Tibial artery (tissue), 4 donors: ENCODE data around the gene GRAMD1B.

Experiments
- DNase-seq, 2 donors: peaks; one replicate each; pipeline ENCODE4 v3.0.0-alpha.2; 2019
- H3K27ac ChIP-seq, 2 donors: fragments of 200-600 bp; sonication (generic) in 1 of 2; 1 replicate in 1 of 2; 2 replicates in 1 of 2; pipeline ENCODE4 v1.5.1; 2018 to 2019; ENCODE audit warnings: mild to moderate bottlenecking in 1 of 2
- H3K27me3 ChIP-seq, 2 donors: fragments of 200-600 bp; sonication (generic) in 1 of 2; one replicate each; pipeline versions ENCODE4 v1.5.1 to v1.6.0; 2016 to 2019
- H3K36me3 ChIP-seq, 3 donors: fragments of 200-600 bp; sonication (generic) in 2 of 3; one replicate each; pipeline ENCODE4 v1.5.1; 2016 to 2019; ENCODE audit warnings: mild to moderate bottlenecking in 2 of 3
- H3K4me1 ChIP-seq, 4 donors: fragments of 200-600 bp; sonication (generic) in 2 of 4; 1 replicate in 3 of 4; 2 replicates in 1 of 4; pipeline ENCODE4 v1.5.1; 2016 to 2019
- H3K4me3 ChIP-seq, 2 donors: fragments of 200-600 bp; sonication (generic) in 1 of 2; 1 replicate in 1 of 2; 2 replicates in 1 of 2; pipeline ENCODE4 v1.5.1; 2018 to 2019; ENCODE audit warnings: mild to moderate bottlenecking in 2 of 2
- H3K9me3 ChIP-seq, 3 donors: fragments of 200-600 bp; sonication (generic) in 1 of 3; one replicate each; pipeline ENCODE4 v1.5.1; 2016 to 2019
- intact Hi-C: fragments of 100-400 bp; cut with DNase I; formaldehyde crosslinking; loops from one replicate; pipeline ENCODE4 v1.15.0; 2023; ENCODE audit warnings: low total_unique reads
- TF ChIP-seq, protein P1 (sequence below), 2 experiments: fragments of 200-600 bp in 1 of 2; fragments of 450-650 bp in 1 of 2; IDR thresholded peaks; one replicate each; pipeline ENCODE4 v1.5.1; 2017 to 2019; ENCODE audit warnings: antibody characterized with exemption in 2 of 2, mild to moderate bottlenecking in 1 of 2, moderate library complexity in 1 of 2

Gene GRAMD1B

DNA sequence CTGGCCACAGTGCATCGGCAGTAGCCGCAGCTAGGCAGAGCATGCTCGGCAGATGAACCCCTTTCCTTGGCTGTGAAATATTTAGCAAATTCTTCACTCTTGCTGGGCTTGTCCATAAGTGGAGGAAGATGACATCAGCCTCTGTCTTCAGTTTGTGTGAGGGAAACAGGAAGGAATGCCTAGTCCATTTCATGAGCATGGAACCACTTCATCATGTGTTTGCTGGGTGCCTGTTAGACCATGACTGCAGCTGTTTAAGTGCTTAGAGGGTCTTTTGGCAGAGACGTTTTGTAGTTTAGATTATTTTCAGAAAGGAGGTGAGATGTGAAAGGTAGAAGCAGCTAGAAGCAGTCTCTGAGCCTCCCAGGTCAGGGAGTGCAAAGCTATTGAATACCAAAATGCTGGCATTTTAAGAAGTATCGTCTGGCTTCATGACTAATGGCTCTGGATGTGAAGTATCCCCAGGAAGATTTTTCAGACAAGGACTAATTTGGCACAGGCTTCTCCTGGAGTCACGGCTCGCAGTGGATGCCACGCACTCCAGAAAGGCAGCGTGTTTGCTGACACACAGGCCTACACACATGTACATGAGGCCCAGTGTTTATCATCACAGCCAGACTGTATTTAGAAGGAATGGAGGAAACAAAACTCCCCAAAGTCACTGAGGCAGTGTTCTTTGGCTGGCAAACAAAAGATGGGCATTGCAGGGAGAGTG, 43.1 kb upstream of the GRAMD1B start:
- Histone ChIP-seq H3K36me3 (no peaks in the 10 kb centered on the region), H3K4me3 (no peak overlapping the region), H3K27ac (no peak overlapping the region), H3K4me1 (no peaks in the 10 kb centered on the region), H3K9me3 (no peaks in the 10 kb centered on the region), H3K27me3 (no peaks in the 10 kb centered on the region)
- DNase-seq = no peak
- TF ChIP-seq, protein P1, sequence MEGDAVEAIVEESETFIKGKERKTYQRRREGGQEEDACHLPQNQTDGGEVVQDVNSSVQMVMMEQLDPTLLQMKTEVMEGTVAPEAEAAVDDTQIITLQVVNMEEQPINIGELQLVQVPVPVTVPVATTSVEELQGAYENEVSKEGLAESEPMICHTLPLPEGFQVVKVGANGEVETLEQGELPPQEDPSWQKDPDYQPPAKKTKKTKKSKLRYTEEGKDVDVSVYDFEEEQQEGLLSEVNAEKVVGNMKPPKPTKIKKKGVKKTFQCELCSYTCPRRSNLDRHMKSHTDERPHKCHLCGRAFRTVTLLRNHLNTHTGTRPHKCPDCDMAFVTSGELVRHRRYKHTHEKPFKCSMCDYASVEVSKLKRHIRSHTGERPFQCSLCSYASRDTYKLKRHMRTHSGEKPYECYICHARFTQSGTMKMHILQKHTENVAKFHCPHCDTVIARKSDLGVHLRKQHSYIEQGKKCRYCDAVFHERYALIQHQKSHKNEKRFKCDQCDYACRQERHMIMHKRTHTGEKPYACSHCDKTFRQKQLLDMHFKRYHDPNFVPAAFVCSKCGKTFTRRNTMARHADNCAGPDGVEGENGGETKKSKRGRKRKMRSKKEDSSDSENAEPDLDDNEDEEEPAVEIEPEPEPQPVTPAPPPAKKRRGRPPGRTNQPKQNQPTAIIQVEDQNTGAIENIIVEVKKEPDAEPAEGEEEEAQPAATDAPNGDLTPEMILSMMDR (IDR thresholded peaks at IDR 0.05) = no peak
- intact Hi-C loops = no loop called here

DNA sequence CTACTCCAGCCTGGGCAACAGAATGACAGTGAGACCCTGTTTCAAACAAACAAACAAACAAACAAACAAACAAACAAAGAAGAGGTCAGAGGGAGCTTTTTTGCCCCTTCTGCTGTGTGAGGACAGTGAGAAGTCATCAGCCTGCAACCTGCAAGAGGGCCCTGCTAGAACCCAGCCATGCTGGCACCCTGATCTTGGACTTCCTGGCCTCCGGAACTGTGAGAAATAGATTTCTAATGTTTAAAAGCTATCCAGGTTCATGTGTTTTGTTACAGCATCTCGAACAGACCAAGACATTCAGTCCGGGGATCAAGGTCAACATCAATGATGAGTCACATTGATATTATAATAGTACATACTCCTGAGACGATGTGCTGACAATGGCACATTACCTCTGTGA, 41.4 kb upstream of the GRAMD1B start:
- Histone ChIP-seq H3K9me3 (no peaks in the 10 kb centered on the region), H3K4me3 (no peak overlapping the region), H3K36me3 (no peaks in the 10 kb centered on the region), H3K4me1 (no peaks in the 10 kb centered on the region), H3K27ac (no peak overlapping the region), H3K27me3 (no peaks in the 10 kb centered on the region)
- no peak for DNase-seq
- TF ChIP-seq, protein P1 (IDR thresholded peaks at IDR 0.05) = no peak
- intact Hi-C loops = no loop called here

DNA sequence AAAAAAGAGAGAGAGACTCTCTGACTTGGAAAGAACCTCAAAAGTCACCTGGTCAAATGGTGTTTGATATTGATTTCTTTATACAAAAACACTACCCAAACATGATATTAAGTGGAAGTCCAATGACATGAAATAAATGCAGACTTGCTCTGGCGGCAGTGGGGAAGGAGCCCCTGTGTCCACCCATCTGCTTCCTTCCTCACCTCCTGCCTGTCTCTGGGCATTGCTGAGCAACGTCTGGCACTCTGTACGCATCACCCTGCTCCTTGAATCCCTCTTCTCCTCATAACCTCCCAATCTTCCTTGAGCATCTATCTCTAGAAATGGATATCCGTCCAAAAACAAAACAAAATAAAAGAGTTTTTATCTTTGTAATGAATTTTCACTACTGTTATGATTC, 39.9 kb upstream of the GRAMD1B start:
- DNase-seq = no peak
- no peaks in the 10 kb centered on the region for H3K4me1 ChIP-seq
- TF ChIP-seq, protein P1 (IDR thresholded peaks at IDR 0.05) = no peak
- H3K9me3 ChIP-seq = no peaks in the 10 kb centered on the region
- no peak overlapping the region for H3K27ac ChIP-seq
- no peaks in the 10 kb centered on the region for H3K27me3 ChIP-seq
- H3K4me3 ChIP-seq = no peak overlapping the region
- intact Hi-C loops = no loop called here
- no peaks in the 10 kb centered on the region for H3K36me3 ChIP-seq

GRCh38 chr11:123391646-123392348, 38.3 kb upstream of the GRAMD1B start:
- intact Hi-C loops = no loop called here
- TF ChIP-seq, protein P1 (IDR thresholded peaks at IDR 0.05) = no peak

GRCh38 chr11:123392431-123392830, 37.6 kb upstream of the GRAMD1B start:
- no peak overlapping the region for H3K27ac ChIP-seq
- no peaks in the 10 kb centered on the region for H3K9me3 ChIP-seq
- TF ChIP-seq, protein P1 (IDR thresholded peaks at IDR 0.05) = no peak
- H3K4me3 ChIP-seq = no peak overlapping the region
- no peaks in the 10 kb centered on the region for H3K4me1 ChIP-seq
- H3K27me3 ChIP-seq = no peaks in the 10 kb centered on the region
- DNase-seq = no peak
- H3K36me3 ChIP-seq = no peaks in the 10 kb centered on the region
- intact Hi-C loops = no loop called here

More at GRCh38 chr11:123391646-123392348, 38.3 kb upstream of the GRAMD1B start:
- H3K36me3 ChIP-seq = no peaks in the 10 kb centered on the region
- no peaks in the 10 kb centered on the region for H3K4me1 ChIP-seq
- H3K4me3 ChIP-seq = no peak overlapping the region
- no peak overlapping the region for H3K27ac ChIP-seq
- H3K27me3 ChIP-seq = no peaks in the 10 kb centered on the region
- H3K9me3 ChIP-seq = no peaks in the 10 kb centered on the region
- DNase-seq = no peak
